ENCODE results near the gene EIF4EBP2. TPM values are rescaled to one million over a fixed set of nuclear protein-coding genes. Genes with fewer than 3 reads are reported as not detected.
A peak's percentile ranks its signal among the peaks of the same experiment; 100 is the strongest.

EIF4EBP2 gene
- total RNA-seq, 1 experiment from 2014 or later: 112 TPM

GRCh38 chr10:70418229-70418628, 14.3 kb downstream of the EIF4EBP2 start (continued):
- TF ChIP-seq NR3C1 (CRISPR knock-in tag; conservative IDR thresholded peaks at IDR 0.05; ENCODE audit: low read depth): no peak
- no peak for TF ChIP-seq ZBTB43 (CRISPR knock-in tag; IDR thresholded peaks at IDR 0.05)
- no peak for TF ChIP-seq NFYB (CRISPR knock-in tag; conservative IDR thresholded peaks at IDR 0.05; ENCODE audit: low read depth)

- peaks cover 29% of the 10 kb centered on the region for H3K4me1 Mint-ChIP-seq
- H3K9me3 Mint-ChIP-seq: 0 out of 2 replicates have a peak, but pooled peaks cover 5% of the 10 kb centered on the region
- DNase-seq (ENCODE audit: low spot score): no peak
- H3K4me3 Mint-ChIP-seq: no peak overlapping the region
- H3K36me3 Mint-ChIP-seq: peaks cover 54% of the 10 kb centered on the region
- no peak overlapping the region for H3K27ac Mint-ChIP-seq
- H3K27me3 Mint-ChIP-seq (ENCODE audit: low read depth): no peaks in the 10 kb centered on the region
- CTCF ChIA-PET: no interaction called here
- TF ChIP-seq MXD4 (CRISPR knock-in tag; IDR thresholded peaks at IDR 0.05; ENCODE audit: borderline replicate concordance) (no peak), ARID4B (CRISPR knock-in tag; IDR thresholded peaks at IDR 0.05; ENCODE audit: borderline replicate concordance) (no peak), ZNF121 (CRISPR knock-in tag; IDR thresholded peaks at IDR 0.05) (peak; percentile 84), NR3C1 (CRISPR knock-in tag; conservative IDR thresholded peaks at IDR 0.05; ENCODE audit: low read depth) (no peak), GTF2I (CRISPR knock-in tag; conservative IDR thresholded peaks at IDR 0.05) (peak; percentile 82)
- no peak for ATAC-seq
- POLR2A ChIA-PET: no interaction called here
Observed at GRCh38 chr10:70418713-70419112, 14.8 kb downstream of the EIF4EBP2 start.

- TF ChIP-seq RORB (CRISPR knock-in tag; IDR thresholded peaks at IDR 0.05): no peak
- TF ChIP-seq ZNF232 (CRISPR knock-in tag; IDR thresholded peaks at IDR 0.05): no peak
- TF ChIP-seq SP1 (CRISPR knock-in tag; conservative IDR thresholded peaks at IDR 0.05): no peak
- TF ChIP-seq STAT6 (CRISPR knock-in tag; conservative IDR thresholded peaks at IDR 0.05; ENCODE audit: low read depth): no peak
- Mint-ChIP-seq H3K27ac (peak overlapping the region; percentile 64; the same call in 1 of the 2 replicates), H3K4me3 (no peak overlapping the region), H3K9me3 (no peaks in the 10 kb centered on the region), H3K4me1 (peaks cover 45% of the 10 kb centered on the region), H3K36me3 (peaks cover 63% of the 10 kb centered on the region), H3K27me3 (ENCODE audit: low read depth) (no peaks in the 10 kb centered on the region)
- ATAC-seq (no peak), DNase-seq (ENCODE audit: low spot score) (no peak)
- ChIA-PET CTCF (interaction anchor here (1.0 to 2.2 kb wide), 6 partner anchors 13 to 203 kb away, joined by 3 to 10 read pairs (median 4); partner anchors contain the start of gene EIF4EBP2), POLR2A (interaction anchor here (1.0 kb wide), 1 partner anchor 9 kb away, joined by 3 read pairs; no protein-coding TSS in a partner anchor)
Observed at GRCh38 chr10:70424320-70424719, 20.4 kb downstream of the EIF4EBP2 start.

GRCh38 chr10:70425096-70425495, 21.2 kb downstream of the EIF4EBP2 start:
- H3K9me3 Mint-ChIP-seq: no peaks in the 10 kb centered on the region
- ChIA-PET CTCF (interaction anchor here (2.1 to 2.2 kb wide), 2 partner anchors 12 to 160 kb away, joined by 5 to 10 read pairs; no protein-coding TSS in a partner anchor), POLR2A (interaction anchor here (1.0 kb wide), 1 partner anchor 8 kb away, joined by 3 read pairs; no protein-coding TSS in a partner anchor)
- no peak for ATAC-seq
- H3K4me3 Mint-ChIP-seq: no peak overlapping the region
- H3K27ac Mint-ChIP-seq: no peak overlapping the region
- no peak for DNase-seq (ENCODE audit: low spot score)
- H3K36me3 Mint-ChIP-seq: peaks cover 55% of the 10 kb centered on the region
- no peaks in the 10 kb centered on the region for H3K27me3 Mint-ChIP-seq (ENCODE audit: low read depth)
- H3K4me1 Mint-ChIP-seq: peaks cover 45% of the 10 kb centered on the region
- TF ChIP-seq IRF1 (CRISPR knock-in tag; IDR thresholded peaks at IDR 0.05) (no peak), ESRRA (CRISPR knock-in tag; IDR thresholded peaks at IDR 0.05; ENCODE audit: borderline replicate concordance) (no peak), E2F1 (CRISPR knock-in tag; IDR thresholded peaks at IDR 0.05) (no peak)
